Thyroid gland (tissue), 4 donors: ENCODE measurements around the gene HCFC1R1. TPM values are rescaled to one million over a fixed set of nuclear protein-coding genes. Genes with fewer than 3 reads are reported as not detected.

ENCODE experiments used
- DNase-seq, 2 donors: peaks; one replicate each; pipeline ENCODE4 v3.0.0-alpha.2; 2019
- H3K27ac ChIP-seq, 3 donors: fragments of 200-600 bp; sonication (generic); 1 replicate in 2 of 3; 2 replicates in 1 of 3; pipeline ENCODE4 v1.5.1; 2016 to 2019; ENCODE audit warnings: mild to moderate bottlenecking in 1 of 3, moderate library complexity in 1 of 3
- H3K27me3 ChIP-seq: fragments of 200-600 bp; sonication (generic); one replicate; pipeline ENCODE4 v1.5.1; 2019
- H3K36me3 ChIP-seq, 2 donors: fragments of 200-600 bp; sonication (generic); one replicate each; pipeline ENCODE4 v1.5.1; 2016 to 2019
- H3K4me1 ChIP-seq, 2 donors: fragments of 200-600 bp; sonication (generic); one replicate each; pipeline ENCODE4 v1.5.1; 2017 to 2019
- H3K4me3 ChIP-seq, 3 donors: fragments of 200-600 bp; sonication (generic); replicated peaks in 1 of 3; 1 replicate in 2 of 3; 2 replicates in 1 of 3; pipeline ENCODE4 v1.5.1; 2016; ENCODE audit warnings: mild to moderate bottlenecking in 1 of 3
- H3K9me3 ChIP-seq: fragments of 200-600 bp; sonication (generic); one replicate; pipeline ENCODE4 v1.5.1; 2017
- CTCF ChIP-seq, 6 experiments: fragments of 200-600 bp in 3 of 6; fragments of 450-650 bp in 3 of 6; sonication (generic) in 3 of 6; IDR thresholded peaks; one replicate each; pipeline ENCODE4 v1.5.1; 2016 to 2019; ENCODE audit warnings: antibody characterized with exemption in 6 of 6, mild to moderate bottlenecking in 2 of 6, inconsistent platforms in 1 of 6, moderate library complexity in 1 of 6
- POLR2A ChIP-seq, 2 donors: fragments of 450-650 bp; IDR thresholded peaks; one replicate each; pipeline ENCODE4 v1.6.1; 2017; ENCODE audit warnings: antibody characterized with exemption in 2 of 2, mild to moderate bottlenecking in 2 of 2, moderate library complexity in 1 of 2
- WGBS, 2 donors: methylation state at CpG; one replicate each; pipeline ENCODE4 v1.1.5; 2017; 5-methylcytosine and 5-hydroxymethylcytosine counted together
- intact Hi-C: fragments of 100-400 bp; cut with DNase I; formaldehyde crosslinking; loops from one replicate; pipeline ENCODE4 v1.15.1; 2023
- total RNA-seq, 4 donors: library from RNA; depleted of rRNA; stranded (reverse); fragments of >200 nt; gene quantifications; one replicate each; pipeline ENCODE4 v1.2.3, GENCODE V29; 2016

HCFC1R1 gene
- total RNA-seq, 4 donors from 2014 or later, result 10.1 to 51.7 (median 29.7) TPM

- no peaks in the 10 kb centered on the region for H3K36me3 ChIP-seq
- no peak overlapping the region for H3K27ac ChIP-seq
- H3K4me1 ChIP-seq, result peaks cover 4 to 6% of the 10 kb centered on the region in 2 donors
- WGBS, 2 donors, result 90 to 95% methylated on average over 9 of the region's 9 CpGs
- peaks cover 6% of the 10 kb centered on the region for H3K27me3 ChIP-seq
- no peak overlapping the region for H3K4me3 ChIP-seq
- TF ChIP-seq CTCF (IDR thresholded peaks at IDR 0.05), result no peak
- no peak for TF ChIP-seq POLR2A (IDR thresholded peaks at IDR 0.05)
- DNase-seq, result no peak
- intact Hi-C loops, result no loop called here
- no peaks in the 10 kb centered on the region for H3K9me3 ChIP-seq
Observed at GRCh38 chr16:3051494-3051893, 27.8 kb upstream of the HCFC1R1 start.

GRCh38 chr16:3051009-3051408 is 27.3 kb upstream of the HCFC1R1 start:
- Histone ChIP-seq H3K27ac (no peak overlapping the region), H3K4me3 (no peak overlapping the region), H3K9me3 (no peaks in the 10 kb centered on the region), H3K27me3 (peaks cover 11% of the 10 kb centered on the region), H3K36me3 (no peaks in the 10 kb centered on the region), H3K4me1 (peaks cover 6 to 11% of the 10 kb centered on the region in 2 donors)
- no peak for DNase-seq
- WGBS, 2 donors, result 46 to 61% methylated on average over 4 of the region's 4 CpGs
- intact Hi-C loops, result no loop called here
- TF ChIP-seq CTCF (IDR thresholded peaks at IDR 0.05) (no peak), POLR2A (IDR thresholded peaks at IDR 0.05) (no peak)

GRCh38 chr16:3050487-3050886 is 26.7 kb upstream of the HCFC1R1 start:
- intact Hi-C loops, result no loop called here
- Histone ChIP-seq H3K4me1 (peaks cover 10 to 16% of the 10 kb centered on the region in 2 donors), H3K9me3 (no peaks in the 10 kb centered on the region), H3K4me3 (no peak overlapping the region), H3K27ac (no peak overlapping the region), H3K36me3 (no peaks in the 10 kb centered on the region), H3K27me3 (peaks cover 16% of the 10 kb centered on the region)
- DNase-seq, result no peak
- TF ChIP-seq POLR2A (IDR thresholded peaks at IDR 0.05) (no peak), CTCF (IDR thresholded peaks at IDR 0.05) (no peak)
- 51 to 54% methylated on average over 5 of the region's 5 CpGs for WGBS, 2 donors

GRCh38 chr16:3049921-3050481 is 26.3 kb upstream of the HCFC1R1 start:
- no peak for TF ChIP-seq CTCF (IDR thresholded peaks at IDR 0.05)
- TF ChIP-seq POLR2A (IDR thresholded peaks at IDR 0.05), result no peak
- WGBS, 2 donors, result 80 to 84% methylated on average over 8 to 26 of the region's 26 CpGs
- H3K4me3 ChIP-seq, result no peak overlapping the region
- no peaks in the 10 kb centered on the region for H3K9me3 ChIP-seq
- intact Hi-C loops, result no loop called here
- H3K27me3 ChIP-seq, result peaks cover 20% of the 10 kb centered on the region
- H3K4me1 ChIP-seq, result peaks cover 10 to 20% of the 10 kb centered on the region in 2 donors
- no peak for DNase-seq
- no peaks in the 10 kb centered on the region for H3K36me3 ChIP-seq
- H3K27ac ChIP-seq, result no peak overlapping the region

- TF ChIP-seq CTCF (IDR thresholded peaks at IDR 0.05) (no peak), POLR2A (IDR thresholded peaks at IDR 0.05) (no peak)
- 8 to 33% methylated on average over 1 to 13 of the region's 13 CpGs for WGBS, 2 donors
- H3K27me3 ChIP-seq, result peaks cover 31% of the 10 kb centered on the region
- no peaks in the 10 kb centered on the region for H3K9me3 ChIP-seq
- no peak overlapping the region for H3K4me3 ChIP-seq
- peaks cover 10 to 20% of the 10 kb centered on the region in 2 donors for H3K4me1 ChIP-seq
- no peak for DNase-seq
- intact Hi-C loops, result no loop called here
- H3K27ac ChIP-seq, result no peak overlapping the region
- H3K36me3 ChIP-seq, result no peaks in the 10 kb centered on the region
Observed at GRCh38 chr16:3047387-3047720, 23.6 kb upstream of the HCFC1R1 start.
